Natural killer cell (primary cell): ENCODE measurements around the gene CBLB. TPM values are rescaled to one million over a fixed set of nuclear protein-coding genes. Genes with fewer than 3 reads are reported as not detected.

Source experiments
- ATAC-seq, 3 donors: fragments of 150-1000 bp in 2 of 3; fragments of 200-7000 bp in 1 of 3; cut with Tn5 transposase; 1 replicate in 1 of 3; 2 replicates in 2 of 3; pipeline ENCODE4 v1.10.0; 2021; ENCODE audit warnings: mild to moderate bottlenecking in 2 of 3, moderate library complexity in 2 of 3
- DNase-seq, 2 donors: peaks; one replicate each; pipeline versions ENCODE4 v3.0.0 to v3.0.0-alpha.2; 2013 to 2021; ENCODE audit warnings: mixed read lengths in 1 of 2
- H3K27ac ChIP-seq: one replicate; pipeline ENCODE4 v1.5.1; 2013; ENCODE audit warnings: mild to moderate bottlenecking, low read length
- H3K27me3 ChIP-seq: one replicate; pipeline ENCODE4 v1.6.1; 2013; ENCODE audit warnings: low read length; ENCODE audit not compliant: control insufficient read depth, insufficient read depth
- H3K36me3 ChIP-seq: one replicate; pipeline ENCODE4 v1.6.1; 2013; ENCODE audit warnings: low read length; ENCODE audit not compliant: control insufficient read depth, insufficient read depth
- H3K4me1 ChIP-seq: one replicate; pipeline ENCODE4 v1.6.1; 2013; ENCODE audit warnings: low read length; ENCODE audit not compliant: control insufficient read depth, insufficient read depth
- H3K4me3 ChIP-seq: one replicate; pipeline ENCODE4 v1.5.1; 2013; ENCODE audit warnings: low read length
- H3K9me3 ChIP-seq: one replicate; pipeline ENCODE4 v1.6.1; 2013; ENCODE audit warnings: low read length; ENCODE audit not compliant: control insufficient read depth, insufficient read depth
- H3K27ac Mint-ChIP-seq, 2 donors: one replicate each; pipeline ENCODE4 v1.8.0; 2022; ENCODE audit warnings: mild to moderate bottlenecking in 2 of 2, mixed read lengths in 2 of 2, moderate library complexity in 1 of 2
- H3K27me3 Mint-ChIP-seq, 2 donors: one replicate each; pipeline ENCODE4 v1.8.0; 2022; ENCODE audit warnings: low read depth in 2 of 2, mixed read lengths in 2 of 2
- H3K36me3 Mint-ChIP-seq: one replicate; pipeline ENCODE4 v1.8.0; 2022; ENCODE audit warnings: mixed read lengths
- H3K4me1 Mint-ChIP-seq, 2 donors: one replicate each; pipeline ENCODE4 v1.8.0; 2022; ENCODE audit warnings: mixed read lengths in 2 of 2
- H3K4me3 Mint-ChIP-seq: one replicate; pipeline ENCODE4 v1.8.0; 2022; ENCODE audit warnings: mild to moderate bottlenecking, moderate library complexity, mixed read lengths
- H3K9me3 Mint-ChIP-seq, 2 donors: one replicate each; pipeline ENCODE4 v1.8.0; 2022; ENCODE audit warnings: mixed read lengths in 2 of 2
- CTCF ChIP-seq: fragments of 200-600 bp; IDR thresholded peaks from one replicate; pipeline ENCODE4 v1.8.0; 2022; ENCODE audit warnings: antibody characterized with exemption
- WGBS: methylation state at CpG from one replicate; pipeline ENCODE4 v1.1.7; 2013; ENCODE audit warnings: missing lambda C conversion rate; ENCODE audit not compliant: insufficient coverage; 5-methylcytosine and 5-hydroxymethylcytosine counted together
- intact Hi-C: fragments of 100-400 bp; cut with micrococcal nuclease; formaldehyde crosslinking; loops from one replicate; pipeline ENCODE4 v1.14.2; 2022
- total RNA-seq, 4 donors: library from RNA; stranded (reverse); fragments of 120-200 nt in 1 of 4; gene quantifications; one replicate each; pipeline versions ENCODE4 v1.2.3 to v1.2.4, GENCODE V29; 2013 to 2022

CBLB gene
- total RNA-seq, 3 donors from 2014 or later (not counting 1 experiment from before 2014, with no cell fraction given), result 180 to 287 (median 230) TPM

- ATAC-seq (peak; percentile 80 to 91 (median 84)), DNase-seq (peak in 1 of 2 donors; percentile 34)
- intact Hi-C loops, result loop anchor here (2.0 kb wide), 1 partner anchor 30 kb away; no protein-coding TSS in a partner anchor
- no peaks in the 10 kb centered on the region for H3K27me3 Mint-ChIP-seq
- Histone ChIP-seq H3K9me3 (no peaks in the 10 kb centered on the region), H3K4me3 (no peak overlapping the region), H3K4me1 (no peaks in the 10 kb centered on the region), H3K27ac (peak overlapping the region; percentile 45), H3K27me3 (no peaks in the 10 kb centered on the region), H3K36me3 (peaks cover 30% of the 10 kb centered on the region)
- peaks cover 5 to 6% of the 10 kb centered on the region in 2 donors for H3K9me3 Mint-ChIP-seq
- H3K4me3 Mint-ChIP-seq, result peak overlapping the region; percentile 77
- TF ChIP-seq CTCF, result no peak
- peak overlapping the region; percentile 87 to 92 for H3K27ac Mint-ChIP-seq
- peaks cover 15% of the 10 kb centered on the region for H3K36me3 Mint-ChIP-seq
- peaks cover 24 to 29% of the 10 kb centered on the region in 2 donors for H3K4me1 Mint-ChIP-seq
- WGBS, result no CpG with 5 or more reads among the region's 3 CpGs
These were observed 145.8 kb downstream of the CBLB start for GRCh38 chr3:105722943-105723556.

DNA sequence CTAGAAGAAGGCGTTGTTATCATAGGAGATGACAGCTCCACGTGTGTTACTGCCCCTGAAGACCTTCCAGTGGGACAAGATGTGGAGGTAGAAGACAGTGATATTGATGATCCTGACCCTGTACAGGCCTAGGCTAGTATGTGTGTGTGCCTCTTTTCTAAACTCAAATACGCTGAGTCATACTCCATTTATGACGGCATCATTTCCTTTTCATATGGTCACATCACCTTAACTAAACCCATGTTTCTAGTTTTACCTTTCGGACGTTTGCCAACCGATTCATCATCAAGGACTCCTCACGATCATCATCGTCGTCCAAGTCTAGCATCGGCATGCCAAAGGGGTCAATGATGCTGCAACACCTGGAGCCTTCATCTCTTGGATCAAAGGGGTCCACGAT, 149.0 kb downstream of the CBLB start:
- H3K27ac Mint-ChIP-seq, result no peak overlapping the region
- H3K36me3 ChIP-seq, result peaks cover 50% of the 10 kb centered on the region
- intact Hi-C loops, result no loop called here

GRCh38 chr3:105715372-105715771, 153.4 kb downstream of the CBLB start:
- TF ChIP-seq CTCF, result no peak
- Histone ChIP-seq H3K36me3 (peaks cover 74% of the 10 kb centered on the region), H3K9me3 (no peaks in the 10 kb centered on the region), H3K27ac (no peak overlapping the region), H3K27me3 (no peaks in the 10 kb centered on the region), H3K4me1 (no peaks in the 10 kb centered on the region), H3K4me3 (no peak overlapping the region)
- DNase-seq (no peak), ATAC-seq (no peak)
- intact Hi-C loops, result no loop called here
- no peak overlapping the region for H3K4me3 Mint-ChIP-seq
- H3K36me3 Mint-ChIP-seq, result peaks cover 6% of the 10 kb centered on the region
- no peaks in the 10 kb centered on the region for H3K9me3 Mint-ChIP-seq
- peaks cover 0 to 6% of the 10 kb centered on the region in 2 donors for H3K4me1 Mint-ChIP-seq
- peak overlapping the region; percentile 18 to 39 for H3K27ac Mint-ChIP-seq
- WGBS, result 85% methylated on average over 3 of the region's 3 CpGs
- no peaks in the 10 kb centered on the region for H3K27me3 Mint-ChIP-seq

More for the DNA sequence above, 149.0 kb downstream of the CBLB start:
- Histone ChIP-seq H3K27me3 (no peaks in the 10 kb centered on the region), H3K27ac (no peak overlapping the region), H3K4me3 (no peak overlapping the region), H3K4me1 (no peaks in the 10 kb centered on the region), H3K9me3 (no peaks in the 10 kb centered on the region)
- no peak for TF ChIP-seq CTCF
- ATAC-seq, result no peak
- no peak for DNase-seq
- no peak overlapping the region for H3K4me3 Mint-ChIP-seq
- 89% methylated on average over 12 of the region's 12 CpGs for WGBS
- H3K4me1 Mint-ChIP-seq, result peaks cover 19 to 22% of the 10 kb centered on the region in 2 donors
- H3K27me3 Mint-ChIP-seq, result no peaks in the 10 kb centered on the region
- no peaks in the 10 kb centered on the region for H3K9me3 Mint-ChIP-seq
- H3K36me3 Mint-ChIP-seq, result no peaks in the 10 kb centered on the region

DNA sequence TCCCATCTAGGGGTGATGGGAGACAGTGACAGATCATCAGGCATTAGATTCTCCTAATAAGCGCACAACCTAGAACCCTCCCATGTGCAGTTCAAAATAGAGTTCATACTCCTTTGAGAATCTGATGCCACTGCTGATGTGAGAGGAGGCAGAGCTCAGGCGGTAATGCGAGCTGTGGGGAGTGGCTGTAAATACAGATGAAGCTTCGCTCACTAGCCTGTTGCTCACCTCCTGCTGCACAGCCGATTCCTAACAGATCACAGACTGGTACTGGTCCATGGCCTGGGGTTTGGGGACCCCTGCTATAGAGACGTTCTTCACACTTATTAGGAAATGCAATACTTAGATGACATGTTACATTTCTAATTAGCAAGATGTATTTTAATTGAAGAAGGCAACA, 154.4 kb downstream of the CBLB start:
- no peak for TF ChIP-seq CTCF
- Histone ChIP-seq H3K4me3 (no peak overlapping the region), H3K27ac (no peak overlapping the region), H3K9me3 (no peaks in the 10 kb centered on the region), H3K36me3 (peaks cover 75% of the 10 kb centered on the region), H3K4me1 (no peaks in the 10 kb centered on the region), H3K27me3 (no peaks in the 10 kb centered on the region)
- no peak for ATAC-seq
- Mint-ChIP-seq H3K4me3 (no peak overlapping the region), H3K27ac (peak overlapping the region; percentile 17 to 39), H3K27me3 (no peaks in the 10 kb centered on the region), H3K36me3 (peaks cover 13% of the 10 kb centered on the region), H3K4me1 (peaks cover 0 to 11% of the 10 kb centered on the region in 2 donors), H3K9me3 (peaks cover 0 to 2% of the 10 kb centered on the region in 2 donors)
- intact Hi-C loops, result no loop called here
- no peak for DNase-seq
- 97% methylated on average over 6 of the region's 6 CpGs for WGBS
